Endothelial cell of umbilical vein (primary cell): ENCODE results near the gene STX8. TPM values are rescaled to one million over a fixed set of nuclear protein-coding genes. Genes with fewer than 3 reads are reported as not detected.

Experiments used
- BruUV-seq: library from RNA; stranded (reverse); fragments of 400-500 nt; replicated peaks from 2 replicates; lab custom pipeline; 2021; lab: Mats Ljungman, UMichigan
- CTCF ChIA-PET: fragments of 300-600, 350-600 bp; sonication (Branson Sonifier 250); formaldehyde crosslinking; loops from one replicate; lab custom pipeline; 2021; ENCODE audit warnings: antibody characterized with exemption, inconsistent platforms; lab: Charles Lee
- POLR2A ChIA-PET: fragments of 300-600, 350-600 bp; sonication (Branson Sonifier 250); formaldehyde crosslinking; loops from one replicate; lab custom pipeline; 2021; ENCODE audit warnings: antibody characterized with exemption, inconsistent platforms; lab: Charles Lee
- DNase-seq: peaks from one replicate; pipeline ENCODE4 v3.0.0-alpha.2; 2011; ENCODE audit warnings: low read depth, low spot score
- FAIRE-seq: peaks from 2 replicates; lab custom pipeline; 2011; peaks lifted over from hg19 to GRCh38; lab: Jason Lieb, UNC
- H2AFZ ChIP-seq: 2 replicates; pipeline ENCODE4 v1.6.0; 2012; ENCODE audit warnings: low read depth, low read length, control low read depth, inconsistent platforms
- H3K27ac ChIP-seq: 2 replicates; pipeline ENCODE4 v1.5.1; 2011; ENCODE audit warnings: low read depth, mild to moderate bottlenecking, control low read depth, low read length, moderate library complexity; ENCODE audit not compliant: insufficient read depth
- H3K27me3 ChIP-seq, 2 experiments: 2 replicates each; pipeline versions ENCODE4 v1.6.0 to v1.6.1; 2011; ENCODE audit warnings: low read length in 2 of 2, mixed read lengths in 1 of 2; ENCODE audit not compliant: control insufficient read depth in 2 of 2, insufficient read depth in 2 of 2
- H3K36me3 ChIP-seq, 2 experiments: 2 replicates in 1 of 2; 3 replicates in 1 of 2; pipeline ENCODE4 v1.5.1; 2011; ENCODE audit warnings: low read length in 2 of 2, mild to moderate bottlenecking in 1 of 2, moderate library complexity in 1 of 2; ENCODE audit not compliant: control insufficient read depth in 2 of 2, insufficient read depth in 2 of 2; ENCODE audit errors: extremely low read depth in 1 of 2
- H3K4me1 ChIP-seq: 3 replicates; pipeline ENCODE4 v1.5.1; 2011; ENCODE audit warnings: mild to moderate bottlenecking, low read length; ENCODE audit not compliant: control insufficient read depth, insufficient read depth; ENCODE audit errors: extremely low read depth
- H3K4me2 ChIP-seq: 2 replicates; pipeline ENCODE4 v1.6.1; 2011; ENCODE audit warnings: low read length, control low read depth, mixed read lengths; ENCODE audit not compliant: insufficient read depth
- H3K4me3 ChIP-seq, 3 experiments: fragments of 200-600 bp in 1 of 3; sonication (generic), shearing (Covaris generic) in 1 of 3; replicated peaks in 1 of 3; 2 replicates each; pipeline ENCODE4 v1.5.1; 2011 to 2016; ENCODE audit warnings: control low read depth in 3 of 3, low read length in 3 of 3, mild to moderate bottlenecking in 2 of 3, inconsistent platforms in 1 of 3, low read depth in 1 of 3, moderate library complexity in 1 of 3; ENCODE audit not compliant: insufficient read depth in 1 of 3
- H3K79me2 ChIP-seq: 2 replicates; pipeline ENCODE4 v1.6.0; 2012; ENCODE audit warnings: low read length, inconsistent platforms; ENCODE audit not compliant: control insufficient read depth, insufficient read depth
- H3K9ac ChIP-seq: replicated peaks from 2 replicates; pipeline ENCODE3; 2011; ENCODE audit warnings: low read length, control low read depth; ENCODE audit not compliant: insufficient read depth; ENCODE audit errors: extremely low read depth
- H3K9me1 ChIP-seq: replicated peaks from 3 replicates; pipeline ENCODE4 v1.6.0; 2011; ENCODE audit warnings: mild to moderate bottlenecking, low read length; ENCODE audit not compliant: control insufficient read depth, insufficient read depth; ENCODE audit errors: extremely low read depth
- H3K9me3 ChIP-seq: replicated peaks from 2 replicates; pipeline ENCODE4 v1.5.1; 2012; ENCODE audit warnings: low read length, inconsistent platforms; ENCODE audit not compliant: control insufficient read depth, insufficient read depth
- H4K20me1 ChIP-seq: replicated peaks from 2 replicates; pipeline ENCODE3; 2011; ENCODE audit warnings: mild to moderate bottlenecking, low read length; ENCODE audit not compliant: control insufficient read depth, insufficient read depth; ENCODE audit errors: extremely low read depth
- CTCF ChIP-seq, 2 donors: IDR thresholded peaks; 1 replicate in 1 of 2; 2 replicates in 1 of 2; pipeline ENCODE4 v1.5.1; 2011; ENCODE audit warnings: low read length in 2 of 2, mild to moderate bottlenecking in 2 of 2, moderate library complexity in 2 of 2, control low read depth in 1 of 2, inconsistent platforms in 1 of 2, low read depth in 1 of 2; ENCODE audit not compliant: insufficient read depth in 1 of 2; ENCODE audit errors: extremely low read depth in 1 of 2
- EZH2 ChIP-seq: IDR thresholded peaks from 2 replicates; pipeline ENCODE4 v1.6.1; 2012; ENCODE audit warnings: borderline replicate concordance, low read depth, mild to moderate bottlenecking, moderate library complexity, low read length, inconsistent platforms; ENCODE audit not compliant: severe bottlenecking
- FOS ChIP-seq: IDR thresholded peaks from 2 replicates; pipeline ENCODE4 v1.6.1; 2011; ENCODE audit warnings: mild to moderate bottlenecking, low read length, moderate library complexity, borderline replicate concordance; ENCODE audit not compliant: insufficient read depth
- GATA2 ChIP-seq: IDR thresholded peaks from 2 replicates; pipeline ENCODE4 v1.7.0; 2011; ENCODE audit warnings: low read depth, mild to moderate bottlenecking, moderate library complexity, mixed read lengths, low read length; ENCODE audit not compliant: insufficient read length, insufficient read depth
- JUN ChIP-seq: IDR thresholded peaks from 2 replicates; pipeline ENCODE4 v1.6.1; 2011; ENCODE audit warnings: borderline replicate concordance, low read depth; ENCODE audit not compliant: insufficient read length, insufficient read depth
- MAX ChIP-seq: IDR thresholded peaks from 2 replicates; pipeline ENCODE4 v1.6.1; 2011; ENCODE audit not compliant: insufficient read depth, insufficient read length
- MYC ChIP-seq: IDR thresholded peaks from one replicate; pipeline ENCODE4 v1.6.1; 2011; ENCODE audit warnings: mild to moderate bottlenecking, low read depth, low read length
- POLR2A ChIP-seq: IDR thresholded peaks from 2 replicates; pipeline ENCODE4 v1.6.1; 2012; ENCODE audit warnings: low read depth, mild to moderate bottlenecking, control low read depth, low read length
- POLR2AphosphoS5 ChIP-seq: IDR thresholded peaks from 2 replicates; pipeline ENCODE4 v1.6.1; 2012; ENCODE audit warnings: low read depth, mild to moderate bottlenecking, control low read depth, low read length, moderate library complexity; ENCODE audit not compliant: insufficient read depth
- dilution Hi-C: fragments of 300-500 bp; cut with MboI; formaldehyde crosslinking; loops from one replicate; pipeline ENCODE4 v1.15.0; 2019; ENCODE audit warnings: low sequenced_read_pairs; ENCODE audit not compliant: extremely low pct_ligation_motif_present
- intact Hi-C: fragments of 100-400 bp; cut with micrococcal nuclease; formaldehyde crosslinking; loops from one replicate; pipeline ENCODE4 v1.10.0; 2022
- polyA plus RNA-seq, 4 experiments: library from polyadenylated mRNA; depleted of rRNA in 3 of 4; stranded (reverse) in 3 of 4; unstranded in 1 of 4; fragments of >200 nt; gene quantifications; 2 replicates each; pipeline versions ENCODE4 v1.2.1 to v1.2.3, GENCODE V29; 2011 to 2012; ENCODE audit warnings: missing spikeins in 1 of 4
- total RNA-seq: library from RNA; stranded (reverse); gene quantifications from 2 replicates; pipeline ENCODE4 v1.2.3, GENCODE V29; 2021

STX8 gene
- total and polyA plus RNA-seq, 2 donors (not counting 3 experiments of a cell fraction or from before 2014, with no cell fraction given), result 25.9 to 67.3 TPM

- TF ChIP-seq EZH2 (no peak), GATA2 (no peak), CTCF (IDR thresholded peaks at IDR 0.05; ENCODE audit: extremely low read depth in 1 of 2, insufficient read depth in 1 of 2, low read depth in 1 of 2, low read length in 2 of 2) (no peak), MAX (no peak), POLR2AphosphoS5 (no peak), JUN (no peak), MYC (no peak), FOS (no peak), POLR2A (no peak)
- H3K4me1 ChIP-seq, result no peaks in the 10 kb centered on the region
- intact Hi-C loops, result no loop called here
- no peak overlapping the region for H2AFZ ChIP-seq
- no peaks in the 10 kb centered on the region for H3K79me2 ChIP-seq
- no peaks in the 10 kb centered on the region for H3K9me1 ChIP-seq
- CTCF ChIA-PET, result no interaction called here
- H3K9me3 ChIP-seq, result no peaks in the 10 kb centered on the region
- no peak for DNase-seq
- dilution Hi-C loops, result no loop called here
- no TSS peak for BruUV-seq
- no peaks in the 10 kb centered on the region for H3K36me3 ChIP-seq
- H3K27me3 ChIP-seq, result no peaks in the 10 kb centered on the region
- H3K4me2 ChIP-seq, result no peak overlapping the region
- POLR2A ChIA-PET, result no interaction called here
- no peak overlapping the region for H3K9ac ChIP-seq
- FAIRE-seq, result no peak
- H4K20me1 ChIP-seq, result no peaks in the 10 kb centered on the region
- no peak overlapping the region for H3K27ac ChIP-seq
- no peak overlapping the region for H3K4me3 ChIP-seq
Measured at GRCh38 chr17:9285602-9286427, 289.8 kb downstream of the STX8 start.
